BE2C (cell line): ENCODE data around the gene POLRMT.

ENCODE experiments used
- DNase-seq: peaks from one replicate; pipeline ENCODE4 v3.0.0-alpha.2; 2020
- H3K27me3 ChIP-seq: fragments of 250-450 bp; sonication (Bioruptor Pico); 2 replicates; pipeline ENCODE4 v1.5.1; 2020; ENCODE audit warnings: mild to moderate bottlenecking
- H3K36me3 ChIP-seq: fragments of 250-450 bp; sonication (Bioruptor Pico); 2 replicates; pipeline ENCODE4 v1.5.1; 2020; ENCODE audit warnings: mild to moderate bottlenecking
- H3K4me1 ChIP-seq: fragments of 250-450 bp; sonication (Bioruptor Pico); 2 replicates; pipeline ENCODE4 v1.5.1; 2020
- H3K4me3 ChIP-seq: 2 replicates; pipeline ENCODE4 v1.5.1; 2011; ENCODE audit warnings: low read depth, low read length
- H3K9me3 ChIP-seq: fragments of 250-450 bp; sonication (Bioruptor Pico); 2 replicates; pipeline ENCODE4 v1.5.1; 2020
- CTCF ChIP-seq: IDR thresholded peaks from 2 replicates; pipeline ENCODE4 v1.5.1; 2012; ENCODE audit warnings: mild to moderate bottlenecking, low read depth, low read length

POLRMT gene

GRCh38 chr19:601310-601709, 32.0 kb downstream of the POLRMT start:
- H3K4me1 ChIP-seq: no peaks in the 10 kb centered on the region

GRCh38 chr19:597406-598315, 35.7 kb downstream of the POLRMT start:
- no peaks in the 10 kb centered on the region for H3K4me1 ChIP-seq

More at GRCh38 chr19:601310-601709, 32.0 kb downstream of the POLRMT start:
- H3K4me3 ChIP-seq: no peak overlapping the region
- H3K27me3 ChIP-seq: no peaks in the 10 kb centered on the region
- H3K36me3 ChIP-seq: no peaks in the 10 kb centered on the region; the same call in 1 of the 2 replicates
- H3K9me3 ChIP-seq: peaks cover 6% of the 10 kb centered on the region
- no peak for TF ChIP-seq CTCF
- no peak for DNase-seq

GRCh38 chr19:596263-596655, 37.1 kb downstream of the POLRMT start:
- DNase-seq: no peak
- Histone ChIP-seq H3K4me1 (no peaks in the 10 kb centered on the region), H3K9me3 (0 out of 2 replicates have a peak, but pooled peaks cover 1% of the 10 kb centered on the region), H3K27me3 (no peaks in the 10 kb centered on the region), H3K4me3 (no peak overlapping the region), H3K36me3 (no peaks in the 10 kb centered on the region; the same call in 1 of the 2 replicates)
- TF ChIP-seq CTCF: no peak

More at GRCh38 chr19:597406-598315, 35.7 kb downstream of the POLRMT start:
- Histone ChIP-seq H3K9me3 (0 out of 2 replicates have a peak, but pooled peaks cover 2% of the 10 kb centered on the region), H3K36me3 (no peaks in the 10 kb centered on the region; the same call in 1 of the 2 replicates), H3K4me3 (no peak overlapping the region), H3K27me3 (no peaks in the 10 kb centered on the region)
- no peak for TF ChIP-seq CTCF
- DNase-seq: no peak

GRCh38 chr19:595326-596262, 37.7 kb downstream of the POLRMT start:
- H3K4me3 ChIP-seq: no peak overlapping the region
- no peaks in the 10 kb centered on the region for H3K9me3 ChIP-seq
- no peaks in the 10 kb centered on the region for H3K27me3 ChIP-seq
- no peaks in the 10 kb centered on the region for H3K36me3 ChIP-seq
- no peak for TF ChIP-seq CTCF
- no peak for DNase-seq
- H3K4me1 ChIP-seq: no peaks in the 10 kb centered on the region

GRCh38 chr19:594265-594870, 39.0 kb downstream of the POLRMT start:
- Histone ChIP-seq H3K27me3 (no peaks in the 10 kb centered on the region), H3K4me1 (peaks cover under 1% of the 10 kb centered on the region)

More at GRCh38 chr19:594265-594870, 39.0 kb downstream of the POLRMT start:
- TF ChIP-seq CTCF: no peak
- Histone ChIP-seq H3K9me3 (no peaks in the 10 kb centered on the region), H3K36me3 (no peaks in the 10 kb centered on the region), H3K4me3 (no peak overlapping the region)
- no peak for DNase-seq
